Glutamatergic neuron (in vitro differentiated cells): ENCODE results near the gene EYS. TPM values are rescaled to one million over a fixed set of nuclear protein-coding genes. Genes with fewer than 3 reads are reported as not detected.

Experiments used
- DNase-seq: peaks from one replicate; pipeline ENCODE4 v3.0.0; 2022
- H3K27ac Mint-ChIP-seq: one replicate; pipeline ENCODE4 v1.8.0; 2020; ENCODE audit warnings: mild to moderate bottlenecking, mixed read lengths, inconsistent platforms; ENCODE audit not compliant: unreplicated experiment
- H3K27me3 Mint-ChIP-seq: one replicate; pipeline ENCODE4 v1.8.0; 2020; ENCODE audit warnings: mild to moderate bottlenecking, moderate library complexity, mixed read lengths, inconsistent platforms; ENCODE audit not compliant: unreplicated experiment
- H3K36me3 Mint-ChIP-seq: one replicate; pipeline ENCODE4 v1.8.0; 2020; ENCODE audit warnings: mild to moderate bottlenecking, mixed read lengths, inconsistent platforms; ENCODE audit not compliant: unreplicated experiment
- H3K4me1 Mint-ChIP-seq: one replicate; pipeline ENCODE4 v1.8.0; 2020; ENCODE audit warnings: mild to moderate bottlenecking, low read depth, mixed read lengths, inconsistent platforms; ENCODE audit not compliant: unreplicated experiment
- H3K4me3 Mint-ChIP-seq: one replicate; pipeline ENCODE4 v1.8.0; 2020; ENCODE audit warnings: mild to moderate bottlenecking, mixed read lengths, inconsistent platforms; ENCODE audit not compliant: unreplicated experiment
- H3K9me3 Mint-ChIP-seq: one replicate; pipeline ENCODE4 v1.8.0; 2020; ENCODE audit warnings: mild to moderate bottlenecking, moderate library complexity, mixed read lengths, inconsistent platforms; ENCODE audit not compliant: unreplicated experiment
- total RNA-seq: library from RNA; stranded (reverse); fragmentation: NEBNext Ultra II Directional; extraction: Animal tissue kit (Norgen Biotek cat#: 25700); gene quantifications from one replicate; pipeline ENCODE4 v1.2.1, GENCODE V29; 2021; ENCODE audit not compliant: unreplicated experiment
- TF ChIP-seq, protein P1 (sequence below): fragments of 200-600 bp; sonication (generic); IDR thresholded peaks from one replicate; pipeline ENCODE4 v1.5.0; 2021; ENCODE audit not compliant: partially characterized antibody, unreplicated experiment

The EYS gene
- total RNA-seq, 1 donor from 2014 or later: 13.2 TPM

DNA sequence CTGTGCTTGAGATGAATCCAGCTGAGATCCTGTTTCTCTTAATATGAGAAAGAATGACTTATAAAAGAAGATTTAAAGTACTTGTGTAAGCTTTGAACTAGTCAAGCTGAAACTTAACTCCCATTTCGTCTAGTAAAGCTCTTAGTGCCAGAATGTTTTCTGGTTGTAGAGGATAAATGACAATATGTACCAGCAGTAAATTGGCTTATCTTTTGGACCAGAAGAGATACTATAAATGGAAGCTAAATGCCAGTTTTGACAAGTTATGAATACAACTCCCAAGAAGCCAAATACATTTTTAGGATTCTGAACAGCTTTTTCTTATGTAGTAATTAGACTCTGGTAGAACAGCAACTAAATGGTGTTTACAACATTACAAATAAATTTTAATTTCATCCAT, 608.7 kb downstream of the EYS start:
- no peak for DNase-seq
- no peaks in the 10 kb centered on the region for H3K27me3 Mint-ChIP-seq

DNA sequence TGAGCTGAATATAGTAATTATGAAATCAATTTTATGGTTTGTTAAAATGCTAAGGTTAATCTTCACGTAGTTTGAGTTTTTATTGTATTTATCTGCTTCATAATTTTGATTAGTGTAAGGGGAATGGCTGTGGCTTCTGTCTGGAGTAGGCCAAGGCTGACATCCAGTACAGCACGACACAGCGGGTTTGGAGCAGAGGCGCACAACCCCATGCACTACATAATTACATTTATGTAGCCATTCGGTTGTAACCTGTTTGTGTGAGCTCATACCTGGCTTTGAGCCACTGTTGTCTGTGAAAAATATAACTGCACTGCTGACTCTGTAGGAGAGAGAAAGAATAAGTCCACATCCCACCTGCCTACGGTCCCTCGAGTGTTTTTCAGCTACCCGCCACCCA, 615.5 kb downstream of the EYS start:
- peaks cover 6% of the 10 kb centered on the region for H3K9me3 Mint-ChIP-seq
- no peaks in the 10 kb centered on the region for H3K4me1 Mint-ChIP-seq
- no peak for DNase-seq
- no peak overlapping the region for H3K27ac Mint-ChIP-seq
- H3K4me3 Mint-ChIP-seq: no peak overlapping the region
- peaks cover 5% of the 10 kb centered on the region for H3K36me3 Mint-ChIP-seq
- TF ChIP-seq, protein P1, sequence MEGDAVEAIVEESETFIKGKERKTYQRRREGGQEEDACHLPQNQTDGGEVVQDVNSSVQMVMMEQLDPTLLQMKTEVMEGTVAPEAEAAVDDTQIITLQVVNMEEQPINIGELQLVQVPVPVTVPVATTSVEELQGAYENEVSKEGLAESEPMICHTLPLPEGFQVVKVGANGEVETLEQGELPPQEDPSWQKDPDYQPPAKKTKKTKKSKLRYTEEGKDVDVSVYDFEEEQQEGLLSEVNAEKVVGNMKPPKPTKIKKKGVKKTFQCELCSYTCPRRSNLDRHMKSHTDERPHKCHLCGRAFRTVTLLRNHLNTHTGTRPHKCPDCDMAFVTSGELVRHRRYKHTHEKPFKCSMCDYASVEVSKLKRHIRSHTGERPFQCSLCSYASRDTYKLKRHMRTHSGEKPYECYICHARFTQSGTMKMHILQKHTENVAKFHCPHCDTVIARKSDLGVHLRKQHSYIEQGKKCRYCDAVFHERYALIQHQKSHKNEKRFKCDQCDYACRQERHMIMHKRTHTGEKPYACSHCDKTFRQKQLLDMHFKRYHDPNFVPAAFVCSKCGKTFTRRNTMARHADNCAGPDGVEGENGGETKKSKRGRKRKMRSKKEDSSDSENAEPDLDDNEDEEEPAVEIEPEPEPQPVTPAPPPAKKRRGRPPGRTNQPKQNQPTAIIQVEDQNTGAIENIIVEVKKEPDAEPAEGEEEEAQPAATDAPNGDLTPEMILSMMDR: no peak
- no peaks in the 10 kb centered on the region for H3K27me3 Mint-ChIP-seq

More for the DNA sequence above, 608.7 kb downstream of the EYS start:
- Mint-ChIP-seq H3K9me3 (no peaks in the 10 kb centered on the region), H3K4me1 (no peaks in the 10 kb centered on the region), H3K36me3 (no peaks in the 10 kb centered on the region), H3K27ac (no peak overlapping the region), H3K4me3 (no peak overlapping the region)
- TF ChIP-seq, protein P1: no peak

GRCh38 chr6:65088575-65088974, 618.5 kb downstream of the EYS start:
- peaks cover 5% of the 10 kb centered on the region for H3K36me3 Mint-ChIP-seq
- H3K4me1 Mint-ChIP-seq: no peaks in the 10 kb centered on the region
- TF ChIP-seq, protein P1: no peak
- H3K9me3 Mint-ChIP-seq: peaks cover 6% of the 10 kb centered on the region
- H3K27ac Mint-ChIP-seq: no peak overlapping the region
- no peak overlapping the region for H3K4me3 Mint-ChIP-seq
- no peaks in the 10 kb centered on the region for H3K27me3 Mint-ChIP-seq
- no peak for DNase-seq

DNA sequence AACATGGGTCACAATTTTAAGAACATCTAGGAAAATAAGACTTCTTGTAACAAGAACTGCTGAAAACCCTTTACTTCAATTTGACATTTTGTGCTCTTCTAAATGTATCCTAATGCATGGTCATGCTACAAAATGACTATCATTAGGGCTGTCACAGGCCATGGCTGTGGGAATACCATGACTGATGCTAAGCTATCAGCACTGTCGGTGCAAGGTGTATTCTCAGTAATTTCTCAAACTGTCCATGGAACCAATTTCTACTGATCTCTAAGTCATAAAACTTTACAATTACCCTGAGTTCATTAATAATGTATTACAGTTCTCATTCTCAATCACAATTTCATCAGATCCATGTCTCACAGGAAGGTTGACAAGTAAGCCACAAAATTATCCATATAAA, 625.3 kb downstream of the EYS start:
- no peaks in the 10 kb centered on the region for H3K27me3 Mint-ChIP-seq
- no peaks in the 10 kb centered on the region for H3K9me3 Mint-ChIP-seq
- H3K27ac Mint-ChIP-seq: no peak overlapping the region
- H3K36me3 Mint-ChIP-seq: no peaks in the 10 kb centered on the region
- H3K4me3 Mint-ChIP-seq: no peak overlapping the region
- no peaks in the 10 kb centered on the region for H3K4me1 Mint-ChIP-seq
- TF ChIP-seq, protein P1: no peak
- no peak for DNase-seq

- no peaks in the 10 kb centered on the region for H3K36me3 Mint-ChIP-seq
- no peaks in the 10 kb centered on the region for H3K9me3 Mint-ChIP-seq
- TF ChIP-seq, protein P1: no peak
- H3K4me3 Mint-ChIP-seq: no peak overlapping the region
- no peak overlapping the region for H3K27ac Mint-ChIP-seq
- no peaks in the 10 kb centered on the region for H3K27me3 Mint-ChIP-seq
- H3K4me1 Mint-ChIP-seq: no peaks in the 10 kb centered on the region
- no peak for DNase-seq
These were observed 631.3 kb downstream of the EYS start for GRCh38 chr6:65075705-65076230.
